Measurements from ENCODE around the gene CDPF1. TPM values are rescaled to one million over a fixed set of nuclear protein-coding genes. Genes with fewer than 3 reads are reported as not detected.

Gene CDPF1
- polyA plus RNA-seq, 1 donor from 2014 or later, result 32.7 TPM

- Histone ChIP-seq H2AFZ (ENCODE audit: low read depth, low read length) (no peak overlapping the region), H3F3A (ENCODE audit: insufficient read depth, low read length, poor library complexity, severe bottlenecking) (no peaks in the 10 kb centered on the region), H3K4me2 (ENCODE audit: low read length) (no peak overlapping the region), H3K4me3 (ENCODE audit: low read length) (no peak overlapping the region), H3K9me3 (ENCODE audit: low read length) (no peaks in the 10 kb centered on the region), H3K36me3 (ENCODE audit: insufficient read depth, low read length) (no peaks in the 10 kb centered on the region), H4K20me1 (ENCODE audit: insufficient read depth) (no peaks in the 10 kb centered on the region), H3K79me2 (replicated peaks; ENCODE audit: insufficient read depth, low read length) (no peaks in the 10 kb centered on the region), H3K27me3 (ENCODE audit: insufficient read depth, low read depth, low read length) (no peaks in the 10 kb centered on the region), H3K9ac (ENCODE audit: low read length) (no peak overlapping the region), H3K27ac (ENCODE audit: low read length) (no peak overlapping the region), H3K9me2 (ENCODE audit: insufficient read depth, low read length) (no peaks in the 10 kb centered on the region)
- no peak for TF ChIP-seq POLR2AphosphoS5 (IDR thresholded peaks at IDR 0.05)
- TF ChIP-seq EZH2 (IDR thresholded peaks at IDR 0.05; ENCODE audit: borderline replicate concordance, insufficient read depth, low read length, poor library complexity, severe bottlenecking), result no peak
- no peak for TF ChIP-seq EP300 (conservative IDR thresholded peaks at IDR 0.05; ENCODE audit: poor library complexity, severe bottlenecking)
- TF ChIP-seq CTCF (IDR thresholded peaks at IDR 0.05; ENCODE audit: poor library complexity, severe bottlenecking), result no peak
- no peak for TF ChIP-seq SMC3 (conservative IDR thresholded peaks at IDR 0.05; ENCODE audit: poor library complexity)
- no peak for TF ChIP-seq TAF1 (IDR thresholded peaks at IDR 0.05; ENCODE audit: low read depth)
- TF ChIP-seq REST (IDR thresholded peaks at IDR 0.05; ENCODE audit: borderline replicate concordance), result no peak
- no peak for TF ChIP-seq RAD21 (conservative IDR thresholded peaks at IDR 0.05)
- no peak for TF ChIP-seq MXI1 (conservative IDR thresholded peaks at IDR 0.05; ENCODE audit: poor library complexity, severe bottlenecking)
Observed at GRCh38 chr22:46229701-46230100, 20.4 kb downstream of the CDPF1 start.

GRCh38 chr22:46226577-46226976, 23.5 kb downstream of the CDPF1 start:
- no peaks in the 10 kb centered on the region for H3K27me3 ChIP-seq (ENCODE audit: insufficient read depth, low read depth, low read length)
- H3K79me2 ChIP-seq (replicated peaks; ENCODE audit: insufficient read depth, low read length), result no peaks in the 10 kb centered on the region
- H3F3A ChIP-seq (ENCODE audit: insufficient read depth, low read length, poor library complexity, severe bottlenecking), result no peaks in the 10 kb centered on the region
- TF ChIP-seq SMC3 (conservative IDR thresholded peaks at IDR 0.05; ENCODE audit: poor library complexity) (no peak), POLR2AphosphoS5 (IDR thresholded peaks at IDR 0.05) (no peak), TAF1 (IDR thresholded peaks at IDR 0.05; ENCODE audit: low read depth) (no peak), MXI1 (conservative IDR thresholded peaks at IDR 0.05; ENCODE audit: poor library complexity, severe bottlenecking) (no peak), EZH2 (IDR thresholded peaks at IDR 0.05; ENCODE audit: borderline replicate concordance, insufficient read depth, low read length, poor library complexity, severe bottlenecking) (no peak), EP300 (conservative IDR thresholded peaks at IDR 0.05; ENCODE audit: poor library complexity, severe bottlenecking) (no peak), RAD21 (conservative IDR thresholded peaks at IDR 0.05) (no peak), REST (IDR thresholded peaks at IDR 0.05; ENCODE audit: borderline replicate concordance) (no peak), CTCF (IDR thresholded peaks at IDR 0.05; ENCODE audit: poor library complexity, severe bottlenecking) (no peak)
- no peaks in the 10 kb centered on the region for H4K20me1 ChIP-seq (ENCODE audit: insufficient read depth)
- H3K9me3 ChIP-seq (ENCODE audit: low read length), result no peaks in the 10 kb centered on the region
- no peak overlapping the region for H3K27ac ChIP-seq (ENCODE audit: low read length)
- no peaks in the 10 kb centered on the region for H3K36me3 ChIP-seq (ENCODE audit: insufficient read depth, low read length)
- H3K4me2 ChIP-seq (ENCODE audit: low read length), result no peak overlapping the region
- H3K9me2 ChIP-seq (ENCODE audit: insufficient read depth, low read length), result no peaks in the 10 kb centered on the region
- no peak overlapping the region for H3K9ac ChIP-seq (ENCODE audit: low read length)
- H2AFZ ChIP-seq (ENCODE audit: low read depth, low read length), result no peak overlapping the region
- no peak overlapping the region for H3K4me3 ChIP-seq (ENCODE audit: low read length)
